Tibial nerve (tissue), 3 donors: Measurements from ENCODE around the gene FAM227B.

Experiments
- POLR2A ChIP-seq, 2 donors: fragments of 450-650 bp; IDR thresholded peaks; one replicate each; pipeline ENCODE4 v1.6.1; 2017; ENCODE audit warnings: antibody characterized with exemption in 2 of 2, mild to moderate bottlenecking in 2 of 2, moderate library complexity in 2 of 2
- TF ChIP-seq, protein P1 (sequence below), 5 experiments: fragments of 200-600 bp in 3 of 5; fragments of 450-650 bp in 2 of 5; sonication (generic) in 3 of 5; IDR thresholded peaks; one replicate each; pipeline ENCODE4 v1.5.1; 2016 to 2019; ENCODE audit warnings: antibody characterized with exemption in 5 of 5, mild to moderate bottlenecking in 3 of 5, moderate library complexity in 2 of 5

- TF ChIP-seq, protein P1, sequence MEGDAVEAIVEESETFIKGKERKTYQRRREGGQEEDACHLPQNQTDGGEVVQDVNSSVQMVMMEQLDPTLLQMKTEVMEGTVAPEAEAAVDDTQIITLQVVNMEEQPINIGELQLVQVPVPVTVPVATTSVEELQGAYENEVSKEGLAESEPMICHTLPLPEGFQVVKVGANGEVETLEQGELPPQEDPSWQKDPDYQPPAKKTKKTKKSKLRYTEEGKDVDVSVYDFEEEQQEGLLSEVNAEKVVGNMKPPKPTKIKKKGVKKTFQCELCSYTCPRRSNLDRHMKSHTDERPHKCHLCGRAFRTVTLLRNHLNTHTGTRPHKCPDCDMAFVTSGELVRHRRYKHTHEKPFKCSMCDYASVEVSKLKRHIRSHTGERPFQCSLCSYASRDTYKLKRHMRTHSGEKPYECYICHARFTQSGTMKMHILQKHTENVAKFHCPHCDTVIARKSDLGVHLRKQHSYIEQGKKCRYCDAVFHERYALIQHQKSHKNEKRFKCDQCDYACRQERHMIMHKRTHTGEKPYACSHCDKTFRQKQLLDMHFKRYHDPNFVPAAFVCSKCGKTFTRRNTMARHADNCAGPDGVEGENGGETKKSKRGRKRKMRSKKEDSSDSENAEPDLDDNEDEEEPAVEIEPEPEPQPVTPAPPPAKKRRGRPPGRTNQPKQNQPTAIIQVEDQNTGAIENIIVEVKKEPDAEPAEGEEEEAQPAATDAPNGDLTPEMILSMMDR (IDR thresholded peaks at IDR 0.05) = no peak
- TF ChIP-seq POLR2A (IDR thresholded peaks at IDR 0.05) = no peak
Observed at GRCh38 chr15:49303003-49303402, 317.6 kb downstream of the FAM227B start.
